ENCODE measurements around the gene MYH3.

GRCh38 chr17:10598621-10599020 lies 58.5 kb downstream of the MYH3 start:
- TF ChIP-seq POLR2A (IDR thresholded peaks at IDR 0.05; ENCODE audit: extremely low read depth, insufficient read length) (no peak), CTCF (IDR thresholded peaks at IDR 0.05; ENCODE audit: low read depth, low read length) (no peak), MAX (IDR thresholded peaks at IDR 0.05; ENCODE audit: low read depth, low read length) (no peak)
